K562 (cell line): ENCODE data around the gene RAP1A. TPM values are rescaled to one million over a fixed set of nuclear protein-coding genes. Genes with fewer than 3 reads are reported as not detected.

Experiments used
- BCOR ChIP-seq: fragments of 450-650 bp; IDR thresholded peaks from 2 replicates; pipeline ENCODE4 v1.6.1; 2016
- BRD4 ChIP-seq: fragments of 200-600 bp; sonication (generic); IDR thresholded peaks from 2 replicates; pipeline ENCODE4 v1.6.1; 2017; ENCODE audit warnings: inconsistent platforms
- CREB1 ChIP-seq, 2 experiments: sonication (generic) in 1 of 2; formaldehyde crosslinking in 1 of 2; IDR thresholded peaks; 2 replicates each; pipeline versions ENCODE4 v1.6.1 to v1.8.0; 2012 to 2022; ENCODE audit warnings: inconsistent platforms in 1 of 2, mild to moderate bottlenecking in 1 of 2, missing genetic modification reagents in 1 of 2, moderate library complexity in 1 of 2
- E2F3 ChIP-seq: fragments of 250-450 bp; sonication (Bioruptor Pico); IDR thresholded peaks from 2 replicates; pipeline ENCODE4 v1.4.0; 2020; ENCODE audit warnings: mild to moderate bottlenecking
- ESRRB ChIP-seq: fragments of 250-450 bp; sonication (Bioruptor Pico); IDR thresholded peaks from 2 replicates; pipeline ENCODE4 v1.5.0; 2020; ENCODE audit warnings: mild to moderate bottlenecking, moderate library complexity, borderline replicate concordance
- ETV5 ChIP-seq: sonication (generic); formaldehyde crosslinking; IDR thresholded peaks from 2 replicates; pipeline ENCODE4 v1.4.0; 2020; ENCODE audit warnings: low read depth, mild to moderate bottlenecking, missing genetic modification reagents
- FIP1L1 ChIP-seq: fragments of 200-400 bp; formaldehyde crosslinking; IDR thresholded peaks from 2 replicates; pipeline ENCODE4 v1.6.1; 2018; ENCODE audit warnings: mild to moderate bottlenecking, low read depth, low read length; ENCODE audit not compliant: poor library complexity, severe bottlenecking
- GATA2 ChIP-seq: sonication (generic); formaldehyde crosslinking; IDR thresholded peaks from 2 replicates; pipeline ENCODE4 v1.4.0; 2020; ENCODE audit warnings: mild to moderate bottlenecking, missing genetic modification reagents
- HDAC6 ChIP-seq: IDR thresholded peaks from 2 replicates; pipeline ENCODE4 v1.6.1; 2012; ENCODE audit warnings: low read depth, mild to moderate bottlenecking, control low read depth, inconsistent platforms, low read length, moderate library complexity
- HIVEP1 ChIP-seq: fragments of 250-450 bp; sonication (Bioruptor Pico); IDR thresholded peaks from 2 replicates; pipeline ENCODE4 v1.4.0; 2020; ENCODE audit warnings: mild to moderate bottlenecking
- JUN ChIP-seq, 2 experiments: sonication (generic) in 1 of 2; formaldehyde crosslinking in 1 of 2; IDR thresholded peaks; 2 replicates each; pipeline versions ENCODE4 v1.6.1 to v1.8.0; 2012 to 2022; ENCODE audit warnings: borderline replicate concordance in 2 of 2, mild to moderate bottlenecking in 2 of 2, improper control_type of control experiment in 1 of 2, low read depth in 1 of 2, low read length in 1 of 2, missing genetic modification reagents in 1 of 2
- MXI1 ChIP-seq: IDR thresholded peaks from 2 replicates; pipeline ENCODE4 v1.6.1; 2011; ENCODE audit warnings: low read depth, mild to moderate bottlenecking, improper control_type of control experiment, low read length
- PHF8 ChIP-seq: fragments of 200-600 bp; sonication (generic); IDR thresholded peaks from 2 replicates; pipeline ENCODE4 v1.6.1; 2012; ENCODE audit warnings: mixed run types, mild to moderate bottlenecking, inconsistent platforms, low read length, moderate library complexity, borderline replicate concordance
- SRSF1 ChIP-seq: fragments of 200-400 bp; formaldehyde crosslinking; IDR thresholded peaks from 2 replicates; pipeline ENCODE4 v1.6.1; 2017; ENCODE audit warnings: mild to moderate bottlenecking, low read depth, low read length, moderate library complexity
- TEAD1 ChIP-seq, 2 experiments: fragments of 450-650 bp in 1 of 2; sonication (generic) in 1 of 2; formaldehyde crosslinking; IDR thresholded peaks; 2 replicates each; pipeline versions ENCODE4 v1.4.0 to v1.8.0; 2020 to 2022; ENCODE audit warnings: mild to moderate bottlenecking in 2 of 2, missing genetic modification reagents in 1 of 2
- TEAD2 ChIP-seq: fragments of 450-650 bp; IDR thresholded peaks from 2 replicates; pipeline ENCODE4 v1.6.1; 2016; ENCODE audit warnings: missing genetic modification characterization, control low read depth, missing compliant biosample characterization
- U2AF2 ChIP-seq: fragments of 200-400 bp; formaldehyde crosslinking; optimal IDR thresholded peaks from 2 replicates; pipeline ENCODE3; 2017; ENCODE audit warnings: low read depth, mild to moderate bottlenecking, low read length
- ZBTB43 ChIP-seq: sonication (generic); formaldehyde crosslinking; IDR thresholded peaks from 2 replicates; pipeline ENCODE4 v1.8.0; 2023; ENCODE audit warnings: mild to moderate bottlenecking, missing genetic modification reagents
- ZNF583 ChIP-seq: fragments of 250-450 bp; sonication (Bioruptor Pico); IDR thresholded peaks from 2 replicates; pipeline ENCODE4 v1.4.0; 2020
- ZNF586 ChIP-seq: fragments of 450-650 bp; formaldehyde crosslinking; conservative IDR thresholded peaks from 2 replicates; pipeline ENCODE4 v1.4.0; 2020; ENCODE audit warnings: mild to moderate bottlenecking, moderate library complexity
- polyA plus RNA-seq, 8 experiments: library from polyadenylated mRNA; depleted of rRNA in 4 of 8; stranded (reverse) in 5 of 8; unstranded in 3 of 8; fragments of >200 nt; fragmentation: Nextera tagmentation in 2 of 8; fragmentation: Illumina TruSeq in 1 of 8; extraction: Ambion mirVana in 2 of 8; extraction: Trizol in 1 of 8; gene quantifications; 2 replicates each; pipeline versions ENCODE4 v1.2.1 to v1.2.3, GENCODE V29; 2011 to 2014; ENCODE audit warnings: inconsistent platforms in 1 of 8, missing spikeins in 1 of 8
- total RNA-seq, 7 experiments: library from RNA; depleted of rRNA in 6 of 7; stranded (reverse); fragments of >200 nt in 6 of 7; fragmentation: Illumina TruSeq in 2 of 7; extraction: Trizol in 2 of 7; gene quantifications; 2 replicates each; pipeline versions ENCODE4 v1.2.1 to v1.2.3, GENCODE V29; 2011 to 2021; ENCODE audit warnings: low replicate concordance in 1 of 7
- TF ChIP-seq, protein P1 (sequence below), 2 experiments: fragments of 450-650 bp in 1 of 2; sonication (generic) in 1 of 2; formaldehyde crosslinking in 1 of 2; IDR thresholded peaks in 1 of 2; conservative IDR thresholded peaks in 1 of 2; 2 replicates each; pipeline versions ENCODE4 v1.6.1 to v1.8.1; 2016 to 2023; ENCODE audit warnings: mild to moderate bottlenecking in 2 of 2, moderate library complexity in 2 of 2, inconsistent platforms in 1 of 2, missing genetic modification reagents in 1 of 2
- TF ChIP-seq, protein P2 (sequence below), 2 experiments: IDR thresholded peaks in 1 of 2; conservative IDR thresholded peaks in 1 of 2; 2 replicates each; pipeline ENCODE4 v1.6.1; 2016; ENCODE audit warnings: low read depth in 2 of 2, mild to moderate bottlenecking in 1 of 2, missing compliant biosample characterization in 1 of 2, missing genetic modification characterization in 1 of 2, moderate library complexity in 1 of 2

Gene RAP1A
- total and polyA plus RNA-seq, 9 of the 15 experiments (the other 6 are each of a cell fraction or from before 2014, with no cell fraction given) = 13.4 to 86.2 (median 32.5) TPM

GRCh38 chr1:111739194-111739924 lies 119.8 kb downstream of the RAP1A start, which contains the start of gene INKA2 (continued):
- TF ChIP-seq HIVEP1 = no peak
- no peak for TF ChIP-seq JUN (IDR thresholded peaks at IDR 0.05; ENCODE audit: borderline replicate concordance, low read depth, low read length)
- 0 out of 2 replicates have a peak, but pooled peaks have one; percentile 35 for TF ChIP-seq JUN (CRISPR knock-in tag; IDR thresholded peaks at IDR 0.05; ENCODE audit: borderline replicate concordance)
- TF ChIP-seq, protein P1, sequence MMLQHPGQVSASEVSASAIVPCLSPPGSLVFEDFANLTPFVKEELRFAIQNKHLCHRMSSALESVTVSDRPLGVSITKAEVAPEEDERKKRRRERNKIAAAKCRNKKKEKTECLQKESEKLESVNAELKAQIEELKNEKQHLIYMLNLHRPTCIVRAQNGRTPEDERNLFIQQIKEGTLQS (IDR thresholded peaks at IDR 0.05) = no peak
- TF ChIP-seq, protein P1 (CRISPR knock-in tag; conservative IDR thresholded peaks at IDR 0.05) = no peak
- TF ChIP-seq PHF8 = peak; percentile 56; the same call in 1 of the 2 replicates
- no peak for TF ChIP-seq GATA2 (CRISPR knock-in tag)
- no peak for TF ChIP-seq SRSF1
- TF ChIP-seq E2F3 (CRISPR knock-in tag) = peak; percentile 68; the same call in 1 of the 2 replicates
- TF ChIP-seq, protein P2, sequence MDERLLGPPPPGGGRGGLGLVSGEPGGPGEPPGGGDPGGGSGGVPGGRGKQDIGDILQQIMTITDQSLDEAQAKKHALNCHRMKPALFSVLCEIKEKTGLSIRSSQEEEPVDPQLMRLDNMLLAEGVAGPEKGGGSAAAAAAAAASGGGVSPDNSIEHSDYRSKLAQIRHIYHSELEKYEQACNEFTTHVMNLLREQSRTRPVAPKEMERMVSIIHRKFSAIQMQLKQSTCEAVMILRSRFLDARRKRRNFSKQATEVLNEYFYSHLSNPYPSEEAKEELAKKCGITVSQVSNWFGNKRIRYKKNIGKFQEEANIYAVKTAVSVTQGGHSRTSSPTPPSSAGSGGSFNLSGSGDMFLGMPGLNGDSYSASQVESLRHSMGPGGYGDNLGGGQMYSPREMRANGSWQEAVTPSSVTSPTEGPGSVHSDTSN (CRISPR knock-in tag; IDR thresholded peaks at IDR 0.05; ENCODE audit: low read depth) = no peak
- TF ChIP-seq, protein P2 (tag; conservative IDR thresholded peaks at IDR 0.05; ENCODE audit: low read depth) = no peak
- TF ChIP-seq U2AF2 = no peak
- TF ChIP-seq BCOR = no peak
- TF ChIP-seq HDAC6 = no peak
- no peak for TF ChIP-seq ESRRB (CRISPR knock-in tag)
- TF ChIP-seq CREB1 (IDR thresholded peaks at IDR 0.05) = no peak
- peak; percentile 53 for TF ChIP-seq CREB1 (CRISPR knock-in tag; IDR thresholded peaks at IDR 0.05)
- peak in 1 of 2 experiments; percentile 79; a peak in 1 of 4 replicates for TF ChIP-seq TEAD1 (CRISPR knock-in tag; IDR thresholded peaks at IDR 0.05)
- TF ChIP-seq ZBTB43 (CRISPR knock-in tag) = peak; percentile 87; the same call in 1 of the 2 replicates
- TF ChIP-seq ETV5 (CRISPR knock-in tag) = no peak
- no peak for TF ChIP-seq FIP1L1
- TF ChIP-seq TEAD2 (tag) = no peak
- no peak for TF ChIP-seq BRD4
- TF ChIP-seq MXI1 = no peak
- no peak for TF ChIP-seq ZNF583 (CRISPR knock-in tag)
- TF ChIP-seq ZNF586 (CRISPR knock-in tag) = no peak
